Activated CD4-positive, alpha-beta T cell treated with anti-CD3 and anti-CD28 coated beads for 4 hours (primary cell): ENCODE measurements around the gene ZNF606.
"Not testable (repeated sequence)": the region's sequence is repeated elsewhere in the genome, so short reads cannot be mapped to it uniquely, and the experiment has no call there.

Experiments
- DNase-seq, 2 donors: peaks; one replicate each; pipeline ENCODE4 v3.0.0-alpha.2; 2020

The ZNF606 gene

DNA sequence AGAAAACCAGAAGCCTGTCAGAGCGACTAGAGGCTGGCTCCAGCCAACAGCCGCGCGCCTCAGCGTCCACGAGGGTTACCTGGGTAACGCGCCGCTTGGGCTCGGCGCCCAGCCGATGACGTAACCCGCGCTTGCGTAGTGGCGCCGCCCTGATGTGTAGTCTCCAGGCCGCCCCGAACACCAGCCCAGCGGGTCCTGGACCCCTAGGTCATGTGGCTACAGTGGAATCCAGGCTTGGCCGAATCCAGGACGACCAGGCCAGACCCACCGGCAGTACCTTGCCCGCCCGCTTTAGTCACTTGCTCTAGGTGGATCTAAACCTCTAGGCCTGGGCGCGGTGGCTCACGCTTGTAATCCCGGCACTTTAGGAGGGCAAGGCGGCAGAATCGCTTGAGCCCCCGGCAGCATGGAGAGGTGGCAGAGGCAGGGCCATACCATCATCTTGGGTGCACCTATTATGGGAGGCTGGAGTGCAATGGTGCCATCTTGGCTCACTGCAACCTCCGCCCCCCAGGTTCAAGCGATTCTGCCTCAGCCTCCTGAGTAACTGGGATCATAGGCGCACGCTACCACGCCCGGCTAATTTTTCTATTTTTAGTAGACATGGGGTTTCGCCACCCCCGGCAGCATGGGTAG, 7.2 kb upstream of the ZNF606 start:
- DNase-seq, result peak; percentile 11 to 19

DNA sequence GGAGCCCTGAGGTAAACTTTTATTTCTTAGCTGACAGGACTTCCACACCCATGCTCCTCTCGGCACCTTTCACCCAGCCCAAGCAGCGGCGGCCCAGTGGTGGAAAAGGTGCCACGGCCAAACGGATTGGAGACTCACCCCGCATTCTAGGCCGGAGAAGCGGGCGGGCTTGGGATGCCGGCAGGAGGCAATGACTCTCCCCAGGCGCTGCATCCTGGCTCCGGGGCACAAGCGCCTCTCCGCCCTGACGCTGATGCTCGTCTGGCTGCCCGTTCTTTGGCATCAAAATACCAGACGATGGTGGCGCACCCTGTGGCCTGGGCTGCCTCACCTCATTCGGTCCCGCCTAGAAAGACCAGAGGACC, 6.7 kb upstream of the ZNF606 start:
- no peak for DNase-seq

DNA sequence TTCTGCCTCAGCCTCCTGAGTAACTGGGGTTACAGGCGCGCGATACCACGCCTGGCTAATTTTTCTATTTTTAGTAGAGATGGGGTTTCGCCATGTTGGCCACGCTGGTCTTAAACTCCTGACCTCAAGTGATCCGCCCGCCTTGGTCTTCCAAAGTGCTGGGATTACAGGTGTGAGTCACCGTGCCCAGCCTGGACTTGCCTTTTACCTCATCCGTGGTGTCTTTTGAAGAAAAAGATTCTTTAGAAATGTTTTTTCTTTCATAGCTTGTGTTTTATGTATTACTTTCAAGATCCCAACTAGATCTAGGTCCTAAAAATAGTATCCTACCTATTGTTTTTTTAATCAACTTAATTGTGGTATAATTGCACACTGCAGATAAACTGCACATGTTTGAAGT, 6.3 kb upstream of the ZNF606 start:
- not testable (repeated sequence) for DNase-seq

DNA sequence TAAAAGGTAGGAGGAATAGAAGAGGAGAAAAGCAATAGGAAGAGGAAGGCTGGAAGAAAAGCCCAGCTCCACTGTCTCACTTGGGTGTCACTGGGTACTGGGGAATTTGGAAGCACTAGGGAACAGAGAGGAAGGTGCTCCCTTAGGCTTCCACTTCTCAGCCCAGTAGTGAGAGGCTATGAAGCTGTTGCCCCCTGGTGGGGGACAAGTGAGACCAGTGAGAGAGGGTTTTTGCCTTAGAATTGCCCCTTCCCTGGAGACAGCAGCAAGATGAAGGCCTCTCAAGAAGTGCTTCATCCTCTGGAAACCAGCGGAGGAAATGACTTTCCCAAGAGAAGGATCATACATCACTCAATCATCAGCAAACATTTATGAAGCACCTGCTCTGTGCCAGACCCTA, 4.7 kb upstream of the ZNF606 start:
- DNase-seq, result no peak

DNA sequence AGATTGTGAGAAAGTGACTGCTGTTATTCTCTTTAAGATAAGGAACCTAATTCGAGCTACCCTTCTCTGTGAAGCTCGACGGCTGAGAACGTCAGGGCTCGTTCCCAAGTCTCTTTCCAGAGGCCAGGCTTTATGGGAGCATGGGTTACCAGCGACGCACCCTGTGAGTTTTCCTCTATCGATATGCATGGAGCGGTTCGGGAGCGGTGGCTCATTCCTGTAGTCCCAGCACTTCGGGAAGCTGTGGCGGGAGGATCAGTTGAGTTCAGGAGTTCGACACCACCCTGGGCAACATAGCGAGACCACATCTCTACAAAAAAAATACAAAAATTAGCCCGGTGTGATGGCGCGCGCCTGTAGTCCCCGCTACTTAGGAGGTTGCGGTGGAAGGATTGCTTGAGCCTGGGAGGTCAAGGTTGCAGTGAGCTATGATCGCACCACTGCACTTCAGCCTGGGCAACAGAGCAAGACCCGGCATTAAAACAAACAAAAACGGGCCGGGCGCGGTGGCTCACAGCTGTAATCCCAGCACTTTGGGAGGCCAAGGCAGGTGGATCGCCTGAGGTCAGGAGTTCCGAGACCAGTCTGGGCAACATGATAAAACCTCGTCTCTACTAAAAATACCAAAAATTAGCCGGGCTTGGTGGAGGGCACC, 681 bp upstream of the ZNF606 start:
- peak in 1 of 2 donors; percentile 3 for DNase-seq

DNA sequence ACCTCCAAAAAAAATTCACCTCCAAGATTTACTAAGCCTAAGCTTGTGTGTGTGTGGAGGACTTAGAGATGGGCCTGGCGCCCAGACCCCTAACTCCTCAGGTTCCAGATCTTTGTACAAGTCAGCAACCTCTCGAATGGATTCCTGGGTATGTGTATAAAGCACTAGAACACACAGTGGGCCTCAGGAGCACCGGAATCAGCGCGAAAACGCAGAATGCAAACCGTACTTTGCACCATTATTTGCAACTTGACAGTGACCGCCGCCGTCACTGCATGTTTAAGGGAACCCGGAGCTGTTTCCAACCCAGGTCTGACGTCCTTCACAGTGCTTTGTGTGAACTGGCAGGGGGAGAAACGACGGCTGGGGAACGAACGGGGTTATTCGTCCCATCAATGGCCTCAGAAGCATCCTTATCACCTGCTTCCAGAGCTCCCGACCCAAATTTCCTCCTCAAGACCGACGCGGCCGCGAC, 688 bp downstream of the ZNF606 start:
- no peak for DNase-seq

DNA sequence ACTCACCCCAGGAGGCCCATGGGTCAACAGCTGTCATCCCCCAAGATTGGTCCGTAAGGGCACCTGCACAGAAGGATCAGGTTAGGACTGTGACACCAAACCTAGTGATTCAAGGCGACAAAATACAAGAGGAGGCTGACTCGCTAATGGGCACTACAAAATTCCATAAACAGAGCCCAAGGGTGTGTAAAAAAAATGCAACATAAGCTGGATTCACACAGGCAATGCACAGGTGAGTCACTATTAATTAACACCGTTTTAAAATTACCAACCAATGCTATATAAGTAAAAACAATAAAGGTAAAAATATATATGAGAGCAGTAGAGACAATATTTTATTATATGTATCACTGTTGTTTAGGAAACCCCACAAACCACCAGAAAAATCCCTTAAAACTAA, 1.9 kb downstream of the ZNF606 start:
- no peak for DNase-seq

DNA sequence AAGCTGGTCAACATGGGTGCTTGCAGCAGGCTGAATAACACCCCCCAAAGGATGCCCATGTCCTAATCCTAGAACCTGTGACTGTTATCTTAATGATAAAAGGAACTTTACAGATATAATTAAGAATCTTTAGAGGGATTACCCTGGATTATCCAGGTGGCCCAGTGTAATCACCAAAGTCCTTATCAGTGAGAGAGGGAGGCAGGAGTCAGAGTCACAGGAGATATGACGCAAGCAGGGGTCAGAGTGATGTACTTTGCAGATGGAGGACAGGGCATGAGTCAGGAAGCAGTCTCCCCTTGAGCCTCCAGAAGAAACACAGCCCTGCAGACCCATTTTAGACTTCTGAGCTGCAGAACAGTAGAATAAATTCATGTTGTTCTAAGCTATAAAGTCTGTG, 9.8 kb downstream of the ZNF606 start:
- DNase-seq, result no peak

DNA sequence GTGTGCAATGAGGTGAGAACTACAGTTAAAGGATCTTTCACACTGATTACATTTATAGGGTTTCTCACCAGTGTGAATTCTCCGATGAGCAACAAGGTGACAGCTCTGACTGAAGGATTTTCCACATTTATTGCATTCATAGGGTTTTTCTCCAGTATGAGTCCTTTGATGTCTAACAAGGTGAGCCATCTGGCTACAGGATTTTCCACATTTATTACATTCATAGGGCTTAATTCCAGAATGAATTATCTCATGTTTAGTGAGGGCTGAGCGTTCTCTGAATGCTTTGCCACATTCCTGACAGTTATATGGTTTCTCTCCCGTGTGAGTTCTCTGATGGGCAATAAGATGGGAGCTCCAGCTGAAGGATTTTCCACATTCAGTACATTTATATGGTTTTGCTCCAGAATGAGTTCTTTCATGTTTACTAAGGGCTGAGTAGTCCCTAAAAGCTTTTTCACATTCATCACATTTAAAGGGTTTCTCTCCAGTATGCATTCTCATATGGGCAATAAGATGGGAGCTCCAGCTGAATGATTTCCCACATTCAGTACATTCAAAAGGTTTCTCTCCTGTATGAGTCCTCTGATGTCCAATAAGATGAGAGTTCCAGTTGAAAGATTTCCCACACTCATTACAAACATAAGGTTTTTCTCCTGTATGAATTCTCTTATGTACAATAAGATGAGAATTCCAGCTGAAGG, 23.9 kb downstream of the ZNF606 start:
- DNase-seq, result no peak

DNA sequence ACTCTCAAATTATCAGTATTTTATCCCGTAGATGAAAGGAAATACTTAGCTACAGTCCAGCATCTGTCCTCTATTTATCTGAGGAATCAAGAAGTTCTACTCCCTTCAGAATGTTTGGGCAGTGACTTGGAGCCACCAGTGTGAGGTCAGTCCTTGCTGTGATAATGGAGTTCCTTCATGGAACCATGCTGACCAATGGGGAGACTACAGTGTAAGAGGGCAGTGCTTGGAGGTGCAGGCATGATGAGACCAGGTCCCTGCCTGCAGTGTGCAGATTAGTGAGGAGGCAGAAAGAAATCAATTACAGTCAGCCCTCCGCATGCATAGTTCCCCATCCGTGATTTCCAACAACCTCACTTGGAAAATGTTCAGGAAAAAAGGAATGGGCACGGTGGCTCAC, 28.2 kb downstream of the ZNF606 start, which contains the start of gene C19orf18:
C19orf18 (minus strand) TSS at position 101 of the 400 bp plus-strand sequence. CDS start 102 bp downstream, outside the sequence.
- DNase-seq, result no peak

DNA sequence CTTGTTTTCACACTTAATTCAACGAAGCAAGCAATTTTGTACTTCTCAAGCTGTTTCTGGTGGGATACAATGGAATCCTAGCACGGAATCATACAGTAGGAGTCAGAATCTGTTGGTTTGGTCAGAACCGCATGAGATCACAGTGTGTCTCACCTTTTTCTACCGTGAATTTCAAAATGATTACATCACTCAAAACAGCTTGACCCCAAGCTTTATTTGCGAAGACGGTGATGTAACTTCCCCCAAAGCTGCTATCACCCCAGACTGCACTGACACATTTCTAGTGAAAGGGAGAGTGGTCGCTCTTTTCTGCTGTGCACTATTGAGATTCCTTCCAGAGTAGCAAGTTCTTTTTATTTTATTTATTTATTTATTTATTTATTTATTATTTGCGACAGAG, 37.9 kb downstream of the ZNF606 start:
- no peak for DNase-seq

DNA sequence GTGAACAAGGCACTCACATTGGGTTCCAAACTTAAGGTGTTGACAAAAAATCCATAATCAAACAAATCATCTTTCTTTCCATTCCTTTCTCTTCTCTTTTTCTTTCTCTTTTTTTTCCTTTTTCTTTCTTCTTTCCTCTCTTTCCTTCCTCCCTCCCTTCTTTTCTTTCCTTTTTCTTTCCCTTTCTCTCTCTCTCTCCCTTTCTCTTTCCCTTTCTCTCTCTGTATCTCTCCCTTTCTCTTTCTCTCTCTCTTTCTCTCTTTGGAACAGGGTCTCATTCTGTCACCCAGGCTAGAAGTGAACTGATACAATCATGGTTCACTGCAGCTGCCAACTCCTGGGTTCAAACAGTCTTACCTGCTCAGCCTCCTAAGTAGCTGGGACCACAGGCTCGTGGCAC, 40.8 kb downstream of the ZNF606 start:
- no peak for DNase-seq

DNA sequence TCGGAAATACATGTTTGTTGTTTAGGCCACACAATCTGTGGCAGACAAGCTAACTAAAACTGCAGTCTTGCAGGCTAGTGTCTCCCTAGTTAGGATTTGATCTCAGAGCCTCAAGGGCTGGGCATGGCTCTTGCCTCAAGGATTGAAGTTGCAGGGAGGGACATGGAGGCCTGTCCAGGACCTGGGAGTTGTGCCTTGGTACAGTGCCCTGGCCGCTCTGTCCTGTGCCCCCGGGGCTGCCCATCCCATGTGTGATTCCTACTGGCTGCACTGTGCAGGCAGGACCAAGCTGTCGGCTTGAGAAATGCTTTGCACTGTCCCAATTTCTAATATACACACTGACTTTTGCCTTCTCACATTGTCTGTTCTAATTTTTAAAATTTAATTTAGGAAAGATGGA, 47.6 kb downstream of the ZNF606 start:
- no peak for DNase-seq

DNA sequence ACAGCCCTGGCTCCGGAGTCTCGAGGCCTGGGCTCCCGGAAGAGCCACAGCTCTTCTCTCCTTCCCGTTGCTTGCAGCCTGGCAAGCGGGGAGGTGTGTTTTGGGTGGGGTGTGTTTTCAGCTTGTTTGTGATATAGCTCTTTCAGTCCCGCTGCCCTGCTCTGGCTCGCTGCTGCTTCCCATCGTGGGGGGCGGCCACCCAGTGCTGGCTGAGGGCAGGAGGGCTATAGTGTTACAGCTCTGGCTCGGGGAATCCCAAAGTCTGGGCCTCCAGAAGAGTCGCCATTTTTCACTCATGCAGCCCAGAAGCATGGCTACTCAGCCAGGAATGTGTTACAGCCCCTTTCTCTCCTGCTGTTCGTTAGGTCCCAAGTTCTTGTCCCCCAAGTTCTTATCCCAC, 52.9 kb downstream of the ZNF606 start:
- no peak for DNase-seq

DNA sequence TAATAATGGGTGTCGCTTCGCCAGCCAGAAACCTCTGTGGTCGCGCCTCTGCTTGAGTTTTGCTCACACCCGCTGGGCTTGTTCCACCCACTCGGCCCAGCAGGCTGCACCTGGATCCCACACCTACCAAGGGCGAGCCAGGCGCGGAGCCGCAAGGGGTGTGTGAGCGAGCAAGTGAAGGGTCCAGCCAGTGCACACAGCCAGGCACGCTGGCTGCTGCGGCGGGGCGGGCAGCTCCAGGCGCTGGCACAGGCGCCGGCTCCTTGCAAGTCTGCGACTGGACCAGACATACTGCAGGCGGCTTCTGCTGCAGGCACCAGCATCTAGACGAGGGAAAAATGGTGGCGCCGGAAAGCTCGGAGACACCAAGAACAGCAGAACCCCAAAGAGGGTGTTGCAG, 53.3 kb downstream of the ZNF606 start:
- no peak for DNase-seq

DNA sequence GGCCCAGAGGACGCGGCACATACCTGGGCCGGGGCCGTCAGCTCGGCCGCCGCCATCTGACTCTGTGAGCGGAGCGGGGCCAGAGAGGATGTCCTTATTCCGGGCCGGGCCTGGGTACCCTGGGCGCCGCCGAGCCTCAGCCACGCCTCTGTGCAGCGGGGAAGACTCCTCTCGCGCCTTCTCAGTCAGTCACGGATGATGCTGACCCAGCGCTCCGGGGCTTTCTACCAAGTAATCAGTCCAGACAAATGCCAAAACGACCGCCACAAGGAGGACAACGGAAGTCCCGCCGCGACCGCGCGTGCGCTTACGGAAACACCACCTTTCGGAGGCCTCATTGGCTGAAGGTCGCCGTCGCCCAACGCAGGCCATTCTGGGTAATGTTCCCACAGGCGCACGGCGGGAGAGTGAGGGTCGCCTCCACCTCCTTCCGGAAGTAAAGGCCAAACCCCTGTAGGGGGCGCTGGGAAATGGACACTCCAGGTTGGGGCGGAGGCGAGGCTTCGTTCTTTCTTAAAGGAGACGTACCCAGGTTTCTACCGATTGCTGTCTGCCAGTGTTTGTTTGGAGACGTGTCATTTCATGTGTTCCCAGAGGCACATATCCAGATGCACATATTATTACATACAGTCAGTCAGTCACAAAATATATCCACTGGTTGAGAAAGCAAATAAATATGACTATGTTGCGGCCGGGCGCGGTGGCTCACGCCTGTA, 55.0 kb downstream of the ZNF606 start, which contains the start of gene ZNF256:
ZNF256 (minus strand) TSS at position 288 of the 716 bp plus-strand sequence; CDS start at position 56, 232 bp downstream.
- DNase-seq, result peak; percentile 86 to 89

DNA sequence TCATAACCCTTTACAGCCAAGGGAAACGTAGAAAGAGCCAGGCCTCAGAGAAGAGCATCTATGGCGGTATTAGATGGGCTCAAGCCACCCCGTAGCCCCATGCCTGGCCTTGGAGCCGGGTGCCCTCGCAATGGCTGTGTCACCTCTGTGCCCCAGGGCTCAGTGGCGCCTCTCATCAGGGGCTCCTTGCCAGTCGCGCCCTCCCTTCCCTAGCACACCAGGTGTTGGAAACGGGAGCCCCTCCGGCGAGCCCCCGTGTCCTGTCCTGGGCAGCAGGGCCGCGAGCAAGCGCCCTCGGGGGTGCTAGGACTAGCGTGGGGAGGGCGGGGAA, 55.6 kb downstream of the ZNF606 start:
- DNase-seq, result no peak

DNA sequence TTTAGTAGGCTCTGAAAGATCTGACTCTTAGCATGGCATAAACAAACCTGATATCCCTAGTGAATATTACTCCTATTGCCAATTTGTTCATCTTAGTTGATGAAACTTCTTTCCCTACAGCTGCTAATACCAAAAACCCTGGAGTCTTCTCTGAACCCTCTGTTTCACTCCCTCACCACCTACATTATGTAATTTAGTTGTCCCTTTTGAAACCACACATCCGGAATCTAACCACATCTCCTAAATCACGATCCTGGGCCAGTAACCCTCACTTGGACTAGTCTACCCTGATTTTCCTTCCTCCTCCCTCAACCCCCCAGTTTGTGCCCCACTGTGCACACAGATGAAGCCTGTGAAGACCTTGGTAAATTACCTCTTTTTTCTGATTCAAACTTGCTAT, 56.3 kb downstream of the ZNF606 start:
- no peak for DNase-seq

DNA sequence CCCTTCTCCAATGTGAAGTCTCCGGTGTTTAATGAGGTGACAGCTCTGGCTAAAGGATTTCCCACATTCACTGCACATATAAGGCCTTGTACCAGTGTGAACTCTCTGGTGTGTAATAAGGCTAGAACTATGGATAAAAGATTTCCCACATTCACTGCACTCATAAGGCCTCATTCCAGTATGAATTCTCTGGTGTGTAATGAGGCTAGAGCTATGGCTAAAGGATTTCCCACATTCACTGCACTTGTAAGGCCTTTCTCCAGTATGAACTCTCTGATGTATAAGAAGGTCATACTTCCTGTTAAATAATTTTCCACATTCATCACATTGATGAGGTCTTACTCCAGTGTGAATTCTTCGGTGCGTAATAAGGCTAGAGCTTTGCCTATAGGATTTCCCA, 61.0 kb downstream of the ZNF606 start:
- no peak for DNase-seq

DNA sequence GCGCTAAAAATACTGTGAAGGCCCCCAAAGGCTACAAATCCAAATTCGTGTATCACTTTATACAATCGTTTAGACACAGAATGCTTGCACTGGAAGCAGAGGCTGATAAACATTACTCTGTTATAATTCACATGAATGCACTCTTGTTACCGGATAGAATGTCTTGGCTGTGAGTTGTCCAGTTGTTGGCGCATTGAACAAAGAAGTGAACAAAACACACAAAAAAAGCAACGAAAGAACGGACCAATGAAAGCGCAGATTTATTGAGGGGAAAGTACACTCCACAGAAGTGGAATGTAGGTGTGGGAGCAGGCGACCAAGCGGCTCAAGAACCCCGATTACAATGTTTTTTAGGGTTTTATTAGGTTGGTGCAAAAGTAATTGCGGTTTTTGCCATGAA, 66.9 kb downstream of the ZNF606 start:
- DNase-seq, result no peak

DNA sequence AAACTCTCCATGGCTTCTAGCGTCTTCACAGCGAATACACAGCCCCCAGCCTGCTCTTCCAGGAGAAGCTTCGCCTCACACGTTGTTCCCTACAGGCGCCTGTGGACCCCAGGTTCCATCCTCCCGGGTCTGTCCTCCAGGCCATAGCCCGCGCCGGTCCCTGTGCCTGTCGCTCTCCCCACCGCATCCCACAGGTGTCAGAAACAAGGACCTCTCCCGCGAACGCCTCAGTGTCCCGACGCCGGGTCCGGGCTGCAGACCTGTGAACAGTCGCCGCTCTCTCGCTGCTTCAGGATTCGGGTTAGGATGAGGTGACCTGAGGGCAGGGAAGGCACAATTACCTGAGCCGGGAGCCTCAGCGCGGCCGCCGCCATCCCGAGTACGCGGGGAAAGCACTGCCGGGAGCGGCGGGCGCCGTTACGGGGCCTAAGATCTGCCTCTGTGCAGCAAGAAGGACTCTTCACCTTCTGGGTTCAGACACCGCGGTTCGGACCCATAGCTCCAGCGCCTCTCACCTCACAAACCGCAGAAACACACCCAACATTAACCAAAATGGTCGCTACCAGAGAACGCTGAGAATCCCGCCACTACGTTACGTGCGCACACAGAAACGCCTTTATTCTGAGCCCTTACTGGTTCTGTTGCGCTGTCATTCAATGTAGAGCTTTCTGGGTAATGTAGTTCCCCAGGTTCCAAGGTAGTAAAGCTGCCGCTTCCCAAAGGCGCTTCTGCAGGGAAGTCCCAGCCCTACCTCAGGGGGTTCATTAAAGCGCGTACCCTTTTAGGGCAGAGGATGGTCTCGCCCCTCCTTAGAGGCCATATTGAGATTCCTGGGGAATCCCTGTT, 67.6 kb downstream of the ZNF606 start, which contains the start of gene ZNF418:
ZNF418 (minus strand) TSS at position 583 of the 846 bp plus-strand sequence. CDS start 1,580 bp downstream, outside the sequence.
- DNase-seq, result peak; percentile 22 to 28

DNA sequence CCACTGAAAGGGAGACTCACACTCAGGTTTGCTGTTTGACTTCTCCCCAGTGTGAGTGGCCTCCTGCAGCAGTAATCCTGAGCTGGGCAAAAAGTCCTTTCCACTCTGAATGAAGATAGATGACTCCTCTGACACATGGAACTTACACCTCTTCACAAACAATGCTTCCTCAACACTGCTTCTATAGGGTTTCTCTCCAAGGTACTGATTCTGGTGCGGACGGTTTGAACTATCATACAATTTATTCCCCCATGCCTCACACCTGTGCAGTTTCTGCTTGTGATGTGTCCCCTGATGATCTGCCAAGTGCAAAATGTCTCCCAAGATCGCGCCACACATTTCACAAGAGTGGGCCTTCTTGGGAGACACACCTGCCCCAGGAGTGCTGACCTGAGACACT, 75.0 kb downstream of the ZNF606 start:
- no peak for DNase-seq
